ENCODE results near the gene SCAMP1.
"Not testable (repeated sequence)": the region's sequence is repeated elsewhere in the genome, so short reads cannot be mapped to it uniquely, and the experiment has no call there.

The SCAMP1 gene

GRCh38 chr5:78359831-78360673, at the start of gene SCAMP1:
Gene SCAMP1 (plus strand): TSS chr5:78360617. CDS start chr5:78360672, 55 bp downstream.
- DNase-seq, result peak; percentile 79 to 91

GRCh38 chr5:78317515-78317914, 42.9 kb upstream of the SCAMP1 start:
- DNase-seq, result no peak

- DNase-seq, result no peak
Observed at GRCh38 chr5:78318337-78318736, 42.1 kb upstream of the SCAMP1 start.

- peak in 1 of 2 experiments; percentile 32 for DNase-seq
Observed at GRCh38 chr5:78320401-78320800, 40.0 kb upstream of the SCAMP1 start.

GRCh38 chr5:78323241-78323640, 37.2 kb upstream of the SCAMP1 start:
- DNase-seq, result no peak

GRCh38 chr5:78326930-78327329, 33.5 kb upstream of the SCAMP1 start:
- no peak for DNase-seq

- no peak for DNase-seq
Observed at GRCh38 chr5:78327761-78328510, 32.5 kb upstream of the SCAMP1 start.

- DNase-seq, result no peak
Observed at GRCh38 chr5:78328585-78329173, 31.7 kb upstream of the SCAMP1 start.

- DNase-seq, result no peak
Observed at GRCh38 chr5:78331523-78332080, 28.8 kb upstream of the SCAMP1 start.

GRCh38 chr5:78334811-78335210, 25.6 kb upstream of the SCAMP1 start:
- no peak for DNase-seq

- no peak for DNase-seq
Observed at GRCh38 chr5:78335976-78336375, 24.4 kb upstream of the SCAMP1 start.

GRCh38 chr5:78336698-78337097, 23.7 kb upstream of the SCAMP1 start:
- DNase-seq, result no peak

- DNase-seq, result no peak
Observed at GRCh38 chr5:78339617-78340436, 20.6 kb upstream of the SCAMP1 start.

- DNase-seq, result no peak
Observed at GRCh38 chr5:78341440-78341839, 19.0 kb upstream of the SCAMP1 start.

GRCh38 chr5:78345485-78345884, 14.9 kb upstream of the SCAMP1 start:
- DNase-seq, result no peak

GRCh38 chr5:78353520-78353919, 6.9 kb upstream of the SCAMP1 start:
- DNase-seq, result no peak

GRCh38 chr5:78354066-78354670, 6.2 kb upstream of the SCAMP1 start:
- no peak for DNase-seq

- DNase-seq, result no peak
Observed at GRCh38 chr5:78355561-78355960, 4.9 kb upstream of the SCAMP1 start.

GRCh38 chr5:78359455-78359830, 974 bp upstream of the SCAMP1 start:
- DNase-seq, result not testable (repeated sequence)

- DNase-seq, result no peak
Observed at GRCh38 chr5:78360674-78360923, 182 bp downstream of the SCAMP1 start.

GRCh38 chr5:78360924-78361630, 660 bp downstream of the SCAMP1 start:
- DNase-seq, result peak in 1 of 2 experiments; percentile 54

- peak in 1 of 2 experiments; percentile 42 for DNase-seq
Observed at GRCh38 chr5:78361631-78361993, 1.2 kb downstream of the SCAMP1 start.
